ENCODE data around the gene BRD1. TPM values are rescaled to one million over a fixed set of nuclear protein-coding genes. Genes with fewer than 3 reads are reported as not detected.
"Not testable (repeated sequence)": the region's sequence is repeated elsewhere in the genome, so short reads cannot be mapped to it uniquely, and the experiment has no call there.

The BRD1 gene
- total and polyA plus RNA-seq, 9 donors: 13.6 to 45.6 (median 35.8) TPM

- no peak overlapping the region for H3K4me3 ChIP-seq
- no peaks in the 10 kb centered on the region for H3K36me3 ChIP-seq
- DNase-seq: no peak
- intact Hi-C loops (cut with DNase I): loop anchor here in 1 of 4 donors (10.0 kb wide), 1 partner anchor 50 kb away; no protein-coding TSS in a partner anchor
- H3K27me3 ChIP-seq: no peaks in the 10 kb centered on the region
- H3K27ac ChIP-seq: no peak overlapping the region
- H3K9me3 ChIP-seq: no peaks in the 10 kb centered on the region
- TF ChIP-seq POLR2A (IDR thresholded peaks at IDR 0.05) (no peak), EP300 (IDR thresholded peaks at IDR 0.05) (no peak)
- TF ChIP-seq, protein P1, sequence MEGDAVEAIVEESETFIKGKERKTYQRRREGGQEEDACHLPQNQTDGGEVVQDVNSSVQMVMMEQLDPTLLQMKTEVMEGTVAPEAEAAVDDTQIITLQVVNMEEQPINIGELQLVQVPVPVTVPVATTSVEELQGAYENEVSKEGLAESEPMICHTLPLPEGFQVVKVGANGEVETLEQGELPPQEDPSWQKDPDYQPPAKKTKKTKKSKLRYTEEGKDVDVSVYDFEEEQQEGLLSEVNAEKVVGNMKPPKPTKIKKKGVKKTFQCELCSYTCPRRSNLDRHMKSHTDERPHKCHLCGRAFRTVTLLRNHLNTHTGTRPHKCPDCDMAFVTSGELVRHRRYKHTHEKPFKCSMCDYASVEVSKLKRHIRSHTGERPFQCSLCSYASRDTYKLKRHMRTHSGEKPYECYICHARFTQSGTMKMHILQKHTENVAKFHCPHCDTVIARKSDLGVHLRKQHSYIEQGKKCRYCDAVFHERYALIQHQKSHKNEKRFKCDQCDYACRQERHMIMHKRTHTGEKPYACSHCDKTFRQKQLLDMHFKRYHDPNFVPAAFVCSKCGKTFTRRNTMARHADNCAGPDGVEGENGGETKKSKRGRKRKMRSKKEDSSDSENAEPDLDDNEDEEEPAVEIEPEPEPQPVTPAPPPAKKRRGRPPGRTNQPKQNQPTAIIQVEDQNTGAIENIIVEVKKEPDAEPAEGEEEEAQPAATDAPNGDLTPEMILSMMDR (IDR thresholded peaks at IDR 0.05): no peak
- WGBS, 3 donors: 93 to 94% (median 93%) methylated on average over 16 of the region's 16 CpGs
- peaks cover 36% of the 10 kb centered on the region for H3K4me1 ChIP-seq (ENCODE audit: insufficient read depth)
Observed at GRCh38 chr22:49824185-49824925, 3.3 kb downstream of the BRD1 start.

DNA sequence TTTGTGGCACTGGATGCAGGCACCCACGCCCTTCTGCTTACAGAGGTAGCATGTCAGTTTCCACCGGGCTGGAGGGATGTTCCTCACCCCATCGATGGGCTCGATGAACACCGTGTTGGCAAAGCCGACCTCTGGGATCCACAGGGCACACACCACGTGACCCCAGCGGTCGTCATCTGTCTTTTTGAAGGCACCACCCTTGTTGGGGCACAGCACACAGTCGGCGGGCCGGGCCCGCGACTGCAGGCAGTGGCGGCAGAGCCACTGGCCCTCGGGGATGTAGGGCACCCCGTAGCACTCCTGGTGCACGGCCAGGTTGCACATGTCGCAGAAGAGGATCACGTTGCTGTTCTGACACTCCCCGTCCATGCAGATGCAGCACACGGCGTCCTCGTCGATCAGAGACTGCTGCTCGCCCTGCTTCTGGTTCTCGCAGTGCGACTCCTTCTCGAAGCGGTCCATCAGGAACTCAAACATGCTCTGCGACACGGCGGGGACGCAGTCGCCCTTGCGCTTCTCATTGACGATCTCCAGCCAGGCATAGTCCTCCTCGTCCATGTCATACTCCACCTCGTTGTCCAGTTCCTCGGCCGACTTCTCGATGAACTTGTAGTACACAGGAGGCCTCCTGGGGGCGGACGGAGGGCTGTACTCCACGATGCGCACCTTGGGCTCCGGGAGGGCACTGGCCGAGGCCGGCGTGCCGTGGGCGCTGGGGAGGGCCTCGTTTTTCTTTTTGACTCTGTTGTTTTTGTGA is 4.2 kb downstream of the BRD1 start:
- Histone ChIP-seq H3K9me3 (no peaks in the 10 kb centered on the region), H3K27ac (no peak overlapping the region), H3K4me1 (ENCODE audit: insufficient read depth) (peaks cover 36% of the 10 kb centered on the region), H3K4me3 (no peak overlapping the region), H3K36me3 (no peaks in the 10 kb centered on the region), H3K27me3 (no peaks in the 10 kb centered on the region)
- TF ChIP-seq, protein P1 (IDR thresholded peaks at IDR 0.05): no peak
- TF ChIP-seq POLR2A (IDR thresholded peaks at IDR 0.05): no peak
- TF ChIP-seq EP300 (IDR thresholded peaks at IDR 0.05): no peak
- no peak for DNase-seq
- 92 to 94% (median 94%) methylated on average over 53 of the region's 53 CpGs for WGBS, 3 donors
- intact Hi-C loops (cut with DNase I): loop anchor here in 1 of 4 donors (10.0 kb wide), 1 partner anchor 49 kb away; no protein-coding TSS in a partner anchor

GRCh38 chr22:49821741-49822140 is 5.9 kb downstream of the BRD1 start:
- intact Hi-C loops (cut with DNase I): loop anchor here in 1 of 4 donors (10.0 kb wide), 1 partner anchor 47 kb away; no protein-coding TSS in a partner anchor
- not testable (repeated sequence) for H3K27ac ChIP-seq, H3K4me3 ChIP-seq, H3K27me3 ChIP-seq, DNase-seq, H3K36me3 ChIP-seq, H3K9me3 ChIP-seq
- peaks cover 35% of the 10 kb centered on the region for H3K4me1 ChIP-seq (ENCODE audit: insufficient read depth)
- 56 to 76% (median 63%) methylated on average over 11 of the region's 11 CpGs for WGBS, 3 donors

DNA sequence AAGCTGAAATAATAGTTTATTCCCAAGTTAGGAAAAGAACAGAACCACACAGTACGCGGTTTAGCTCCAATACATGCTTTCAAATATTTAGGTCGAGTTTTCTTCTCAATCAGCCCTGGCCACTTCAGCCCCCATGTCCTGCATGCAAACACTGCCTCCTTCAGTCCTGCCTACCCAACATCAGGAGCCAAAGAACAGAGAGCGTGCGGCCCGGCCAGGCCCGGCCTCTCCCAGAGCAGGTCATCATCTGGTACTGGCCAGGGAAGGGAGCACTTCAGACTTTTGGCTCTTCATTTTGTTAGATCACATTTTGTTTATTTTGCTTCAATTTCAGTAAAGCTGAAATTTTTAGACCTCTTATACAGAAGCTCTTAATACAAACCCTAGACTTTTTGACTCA is 6.7 kb downstream of the BRD1 start:
- TF ChIP-seq POLR2A (IDR thresholded peaks at IDR 0.05) (no peak), EP300 (IDR thresholded peaks at IDR 0.05) (no peak)
- TF ChIP-seq, protein P1 (IDR thresholded peaks at IDR 0.05): no peak
- Histone ChIP-seq H3K36me3 (no peaks in the 10 kb centered on the region), H3K4me1 (ENCODE audit: insufficient read depth) (peaks cover 35% of the 10 kb centered on the region), H3K4me3 (no peak overlapping the region), H3K27ac (no peak overlapping the region), H3K9me3 (no peaks in the 10 kb centered on the region), H3K27me3 (no peaks in the 10 kb centered on the region)
- 63 to 75% (median 72%) methylated on average over 7 of the region's 7 CpGs for WGBS, 3 donors
- intact Hi-C loops (cut with DNase I): loop anchor here in 1 of 4 donors (10.0 kb wide), 1 partner anchor 46 kb away; no protein-coding TSS in a partner anchor
- DNase-seq: no peak
